ENCODE results near the gene MIB2.

GRCh38 chr1:1630191-1630964 lies 15.1 kb downstream of the MIB2 start:
- TF ChIP-seq EZH2 (IDR thresholded peaks at IDR 0.05; ENCODE audit: borderline replicate concordance) (peak; percentile 12), CTCF (IDR thresholded peaks at IDR 0.05; ENCODE audit: poor library complexity) (no peak)

Data from hepatocyte (in vitro differentiated cells).